CD4-positive, alpha-beta T cell treated with Interleukin-12 subunit alpha and Interleukin-12 subunit beta, for 1 hour (primary cell): ENCODE data around the gene GAPVD1.

Experiments used
- DNase-seq: peaks from one replicate; pipeline ENCODE4 v3.0.0-alpha.2; 2020

Gene GAPVD1

GRCh38 chr9:125407974-125408900 lies 146.6 kb downstream of the GAPVD1 start:
- peak; percentile 73 for DNase-seq

GRCh38 chr9:125409217-125409636 lies 147.6 kb downstream of the GAPVD1 start:
- DNase-seq: no peak

- peak; percentile 57 for DNase-seq
Measured at GRCh38 chr9:125409637-125410521, 148.3 kb downstream of the GAPVD1 start.

GRCh38 chr9:125410522-125410894 lies 148.9 kb downstream of the GAPVD1 start:
- DNase-seq: no peak

GRCh38 chr9:125411171-125411756 lies 149.6 kb downstream of the GAPVD1 start:
- DNase-seq: no peak

GRCh38 chr9:125412166-125412565 lies 150.5 kb downstream of the GAPVD1 start:
- no peak for DNase-seq

- DNase-seq: no peak
Measured at GRCh38 chr9:125413579-125413978, 152.0 kb downstream of the GAPVD1 start.

GRCh38 chr9:125415583-125416460 lies 154.2 kb downstream of the GAPVD1 start:
- no peak for DNase-seq

- DNase-seq: no peak
Measured at GRCh38 chr9:125416517-125416916, 154.9 kb downstream of the GAPVD1 start.
